GM19455 (cell line): ENCODE measurements around the gene SGPP1.
"Not testable (repeated sequence)": the region's sequence is repeated elsewhere in the genome, so short reads cannot be mapped to it uniquely, and the experiment has no call there.

ENCODE experiments used
- ATAC-seq: cut with Tn5 transposase; IDR thresholded peaks from one replicate; pipeline ENCODE4 v1.9.1; 2021; ENCODE audit not compliant: unreplicated experiment

SGPP1 gene

GRCh38 chr14:63727231-63727735 is 582 bp downstream of the SGPP1 start:
- ATAC-seq = peak; percentile 41

GRCh38 chr14:63726499-63726898 is 1.4 kb downstream of the SGPP1 start:
- ATAC-seq = no peak

- ATAC-seq = no peak
Measured at GRCh38 chr14:63725786-63726460, 1.9 kb downstream of the SGPP1 start.

GRCh38 chr14:63717702-63718101 is 10.2 kb downstream of the SGPP1 start:
- ATAC-seq = no peak

- no peak for ATAC-seq
Measured at GRCh38 chr14:63715360-63715759, 12.5 kb downstream of the SGPP1 start.

GRCh38 chr14:63713764-63714163 is 14.1 kb downstream of the SGPP1 start:
- ATAC-seq = no peak

- no peak for ATAC-seq
Measured at GRCh38 chr14:63713058-63713457, 14.8 kb downstream of the SGPP1 start.

- no peak for ATAC-seq
Measured at GRCh38 chr14:63712123-63712522, 15.7 kb downstream of the SGPP1 start.

- ATAC-seq = no peak
Measured at GRCh38 chr14:63710497-63710896, 17.4 kb downstream of the SGPP1 start.

- no peak for ATAC-seq
Measured at GRCh38 chr14:63709589-63709988, 18.3 kb downstream of the SGPP1 start.

GRCh38 chr14:63707216-63707615 is 20.6 kb downstream of the SGPP1 start:
- ATAC-seq = no peak

- no peak for ATAC-seq
Measured at GRCh38 chr14:63705561-63706070, 22.2 kb downstream of the SGPP1 start.

GRCh38 chr14:63702530-63702929 is 25.3 kb downstream of the SGPP1 start:
- not testable (repeated sequence) for ATAC-seq

- ATAC-seq = no peak
Measured at GRCh38 chr14:63701606-63702299, 26.1 kb downstream of the SGPP1 start.

- no peak for ATAC-seq
Measured at GRCh38 chr14:63692310-63693020, 35.4 kb downstream of the SGPP1 start.

GRCh38 chr14:63689132-63689531 is 38.7 kb downstream of the SGPP1 start:
- ATAC-seq = no peak

GRCh38 chr14:63686926-63687325 is 40.9 kb downstream of the SGPP1 start:
- ATAC-seq = no peak

GRCh38 chr14:63685401-63685800 is 42.5 kb downstream of the SGPP1 start:
- ATAC-seq = no peak

GRCh38 chr14:63682727-63683593 is 44.9 kb downstream of the SGPP1 start:
- ATAC-seq = no peak

- ATAC-seq = no peak
Measured at GRCh38 chr14:63678536-63678935, 49.3 kb downstream of the SGPP1 start.
